BE2C (cell line): ENCODE measurements around the gene FES.

Experiments
- DNase-seq: peaks from one replicate; pipeline ENCODE4 v3.0.0-alpha.2; 2020
- H3K27me3 ChIP-seq: fragments of 250-450 bp; sonication (Bioruptor Pico); 2 replicates; pipeline ENCODE4 v1.5.1; 2020; ENCODE audit warnings: mild to moderate bottlenecking
- H3K36me3 ChIP-seq: fragments of 250-450 bp; sonication (Bioruptor Pico); 2 replicates; pipeline ENCODE4 v1.5.1; 2020; ENCODE audit warnings: mild to moderate bottlenecking
- H3K4me1 ChIP-seq: fragments of 250-450 bp; sonication (Bioruptor Pico); 2 replicates; pipeline ENCODE4 v1.5.1; 2020
- H3K4me3 ChIP-seq: 2 replicates; pipeline ENCODE4 v1.5.1; 2011; ENCODE audit warnings: low read depth, low read length
- H3K9me3 ChIP-seq: fragments of 250-450 bp; sonication (Bioruptor Pico); 2 replicates; pipeline ENCODE4 v1.5.1; 2020
- TF ChIP-seq, protein P1 (sequence below): IDR thresholded peaks from 2 replicates; pipeline ENCODE4 v1.5.1; 2012; ENCODE audit warnings: mild to moderate bottlenecking, low read depth, low read length

The FES gene

DNA sequence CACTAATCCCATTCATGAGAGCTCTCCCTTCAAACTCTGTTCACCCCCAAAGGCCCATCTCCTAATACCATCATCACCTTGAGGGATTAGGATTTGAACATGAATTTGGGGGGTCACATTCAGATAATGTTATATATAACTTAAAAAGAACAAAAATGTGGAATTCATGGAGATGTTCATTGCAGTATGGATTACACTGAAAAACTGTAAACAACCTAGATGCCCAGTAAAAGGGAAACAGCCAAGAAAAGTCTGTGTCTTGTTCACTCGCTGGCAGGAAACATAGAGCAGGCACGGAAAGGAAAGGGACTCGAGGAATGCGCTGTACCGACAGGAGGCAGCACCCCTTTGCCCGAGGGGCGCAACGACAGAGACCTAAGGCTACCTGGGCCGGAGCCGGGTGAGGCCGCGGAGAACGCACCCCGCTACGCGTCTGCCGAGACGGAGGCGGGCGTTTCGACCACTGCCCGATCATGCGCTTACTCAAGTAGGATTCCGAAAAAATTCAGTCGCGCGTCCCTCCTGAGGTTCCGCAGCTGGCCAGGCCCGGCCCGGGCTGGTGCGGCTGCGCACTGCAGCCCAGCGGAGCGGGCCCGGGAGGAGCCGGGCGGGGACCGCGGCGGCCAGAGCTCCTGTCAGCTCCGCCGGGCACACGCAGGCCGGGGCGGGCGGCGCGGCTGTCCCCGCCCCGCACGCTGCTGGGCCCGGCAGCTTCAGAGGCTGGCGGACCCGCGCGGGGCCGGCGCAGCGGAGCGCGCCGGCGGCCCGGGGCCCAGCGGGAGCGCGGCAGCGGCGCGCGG lies 17.9 kb downstream of the FES start:
- H3K9me3 ChIP-seq = no peaks in the 10 kb centered on the region
- H3K36me3 ChIP-seq = peaks cover 16% of the 10 kb centered on the region
- TF ChIP-seq, protein P1, sequence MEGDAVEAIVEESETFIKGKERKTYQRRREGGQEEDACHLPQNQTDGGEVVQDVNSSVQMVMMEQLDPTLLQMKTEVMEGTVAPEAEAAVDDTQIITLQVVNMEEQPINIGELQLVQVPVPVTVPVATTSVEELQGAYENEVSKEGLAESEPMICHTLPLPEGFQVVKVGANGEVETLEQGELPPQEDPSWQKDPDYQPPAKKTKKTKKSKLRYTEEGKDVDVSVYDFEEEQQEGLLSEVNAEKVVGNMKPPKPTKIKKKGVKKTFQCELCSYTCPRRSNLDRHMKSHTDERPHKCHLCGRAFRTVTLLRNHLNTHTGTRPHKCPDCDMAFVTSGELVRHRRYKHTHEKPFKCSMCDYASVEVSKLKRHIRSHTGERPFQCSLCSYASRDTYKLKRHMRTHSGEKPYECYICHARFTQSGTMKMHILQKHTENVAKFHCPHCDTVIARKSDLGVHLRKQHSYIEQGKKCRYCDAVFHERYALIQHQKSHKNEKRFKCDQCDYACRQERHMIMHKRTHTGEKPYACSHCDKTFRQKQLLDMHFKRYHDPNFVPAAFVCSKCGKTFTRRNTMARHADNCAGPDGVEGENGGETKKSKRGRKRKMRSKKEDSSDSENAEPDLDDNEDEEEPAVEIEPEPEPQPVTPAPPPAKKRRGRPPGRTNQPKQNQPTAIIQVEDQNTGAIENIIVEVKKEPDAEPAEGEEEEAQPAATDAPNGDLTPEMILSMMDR = peak; percentile 81
- peak; percentile 80 for DNase-seq
- H3K4me1 ChIP-seq = no peaks in the 10 kb centered on the region
- peak overlapping the region; percentile 83 for H3K4me3 ChIP-seq
- H3K27me3 ChIP-seq = no peaks in the 10 kb centered on the region

DNA sequence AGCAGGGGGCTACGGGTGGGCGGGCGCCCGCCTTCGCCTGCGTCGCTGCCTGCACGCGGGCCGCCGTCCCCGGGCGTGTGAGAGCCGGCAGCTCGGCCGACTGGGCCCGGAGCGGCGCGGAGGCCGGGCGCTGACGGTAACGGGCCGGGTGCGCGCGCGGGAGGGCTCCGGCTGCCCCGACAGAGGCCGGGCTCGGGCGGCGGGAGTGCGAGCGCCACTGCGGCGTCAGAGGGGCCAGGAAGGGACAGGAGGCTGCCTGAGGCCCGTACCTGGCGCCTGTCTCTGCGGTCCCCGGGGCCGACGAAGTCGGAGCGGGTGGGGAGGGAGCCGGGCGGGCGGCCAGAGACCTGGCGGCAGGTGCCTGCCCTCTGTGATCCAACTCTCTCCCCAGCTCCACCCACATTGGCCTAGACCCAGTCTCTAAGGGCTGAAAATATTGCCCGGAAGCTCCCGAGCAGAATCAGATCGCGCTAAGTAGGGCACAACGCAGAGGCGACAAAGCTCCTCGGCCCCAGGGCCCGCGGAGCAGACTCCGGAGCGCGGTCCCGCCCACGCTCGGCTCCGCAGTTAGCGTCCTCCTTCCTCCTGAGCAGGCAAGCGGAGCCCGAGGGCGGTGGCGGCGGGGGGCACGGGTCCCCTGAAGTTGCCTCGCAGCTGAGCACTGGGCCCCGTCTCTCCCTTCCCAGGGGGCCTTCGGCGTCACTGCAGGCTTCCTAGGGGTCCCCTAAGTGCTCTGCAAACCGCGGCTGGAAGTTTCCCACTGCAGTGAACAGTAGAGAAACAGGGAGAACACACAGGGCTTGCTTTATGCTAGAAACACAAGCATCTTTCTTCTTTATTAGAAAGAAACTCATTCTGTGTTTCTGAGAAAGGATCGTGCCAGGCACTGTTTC lies 18.8 kb downstream of the FES start, which contains the start of gene MAN2A2:
TSS of gene MAN2A2 (plus strand) at position 463 of the 893 bp plus-strand sequence. CDS start 906 bp downstream, outside the sequence.
- peak; percentile 60 for DNase-seq
- Histone ChIP-seq H3K9me3 (no peaks in the 10 kb centered on the region), H3K27me3 (no peaks in the 10 kb centered on the region), H3K4me1 (no peaks in the 10 kb centered on the region), H3K4me3 (peak within 1 kb of the TSS; percentile 83), H3K36me3 (peaks cover 21% of the 10 kb centered on the region)
- TF ChIP-seq, protein P1 = no peak

DNA sequence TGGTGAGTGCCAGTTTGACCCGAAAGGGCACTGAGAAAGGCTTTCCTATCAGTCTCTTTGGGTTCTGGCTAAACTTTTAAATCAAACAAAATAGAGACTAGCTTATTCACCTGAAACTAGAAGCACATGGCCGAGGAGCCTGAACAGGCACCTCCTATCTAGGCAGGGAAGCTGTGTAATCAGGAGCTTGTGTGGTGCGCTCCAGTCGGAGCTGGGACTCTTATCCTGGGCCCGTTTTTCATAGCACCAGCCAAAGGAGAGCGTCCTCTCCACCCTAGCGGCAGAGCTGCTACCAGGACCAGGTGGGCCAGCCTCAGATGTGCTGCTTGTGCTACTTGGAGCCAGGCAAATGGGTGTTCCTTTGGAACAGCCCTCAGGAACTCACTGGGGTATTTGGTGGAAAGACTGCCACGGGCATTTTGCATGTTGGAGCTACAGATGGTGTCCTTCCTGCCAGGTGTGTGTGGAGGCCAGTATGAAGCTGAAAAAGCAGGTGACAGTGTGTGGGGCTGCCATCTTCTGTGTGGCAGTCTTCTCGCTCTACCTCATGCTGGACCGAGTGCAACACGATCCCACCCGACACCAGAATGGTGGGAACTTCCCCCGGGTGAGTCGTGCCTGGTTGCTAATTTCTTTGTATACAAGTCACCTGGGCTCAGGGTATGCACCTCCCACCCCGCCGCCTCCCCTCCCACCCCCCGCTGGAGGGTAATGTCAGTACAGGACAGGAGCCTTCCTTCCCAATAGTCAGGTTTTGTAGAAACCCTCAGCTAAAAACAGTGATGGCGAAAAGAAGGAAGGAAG lies 19.6 kb downstream of the FES start:
- peak overlapping the region; percentile 83 for H3K4me3 ChIP-seq
- no peak for DNase-seq
- TF ChIP-seq, protein P1 = 0 out of 2 replicates have a peak, but pooled peaks have one; percentile 9
- peaks cover 21% of the 10 kb centered on the region for H3K36me3 ChIP-seq
- H3K9me3 ChIP-seq = no peaks in the 10 kb centered on the region
- no peaks in the 10 kb centered on the region for H3K4me1 ChIP-seq
- H3K27me3 ChIP-seq = no peaks in the 10 kb centered on the region

DNA sequence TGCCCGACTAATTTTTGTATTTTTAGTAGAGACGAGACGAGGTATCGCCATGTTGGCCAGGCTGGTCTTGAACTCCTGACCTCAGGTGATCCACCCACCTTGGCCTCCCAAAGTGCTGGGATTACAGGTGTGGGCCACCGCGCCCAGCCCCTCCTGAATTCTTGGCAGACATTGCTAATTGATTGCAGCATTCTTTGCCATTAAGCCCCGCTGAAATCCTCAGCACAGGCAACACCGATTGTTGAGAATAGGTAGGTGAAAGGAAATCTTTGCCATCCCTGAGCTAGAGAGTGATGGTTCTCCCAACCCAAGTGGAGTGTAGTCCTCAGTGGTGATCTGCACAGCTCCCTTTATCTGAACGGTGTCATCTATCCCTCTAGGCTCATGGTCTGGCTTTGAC lies 20.4 kb downstream of the FES start:
- Histone ChIP-seq H3K9me3 (no peaks in the 10 kb centered on the region), H3K27me3 (no peaks in the 10 kb centered on the region), H3K4me1 (no peaks in the 10 kb centered on the region), H3K4me3 (no peak overlapping the region), H3K36me3 (peaks cover 25% of the 10 kb centered on the region)
- DNase-seq = no peak
- TF ChIP-seq, protein P1 = no peak

DNA sequence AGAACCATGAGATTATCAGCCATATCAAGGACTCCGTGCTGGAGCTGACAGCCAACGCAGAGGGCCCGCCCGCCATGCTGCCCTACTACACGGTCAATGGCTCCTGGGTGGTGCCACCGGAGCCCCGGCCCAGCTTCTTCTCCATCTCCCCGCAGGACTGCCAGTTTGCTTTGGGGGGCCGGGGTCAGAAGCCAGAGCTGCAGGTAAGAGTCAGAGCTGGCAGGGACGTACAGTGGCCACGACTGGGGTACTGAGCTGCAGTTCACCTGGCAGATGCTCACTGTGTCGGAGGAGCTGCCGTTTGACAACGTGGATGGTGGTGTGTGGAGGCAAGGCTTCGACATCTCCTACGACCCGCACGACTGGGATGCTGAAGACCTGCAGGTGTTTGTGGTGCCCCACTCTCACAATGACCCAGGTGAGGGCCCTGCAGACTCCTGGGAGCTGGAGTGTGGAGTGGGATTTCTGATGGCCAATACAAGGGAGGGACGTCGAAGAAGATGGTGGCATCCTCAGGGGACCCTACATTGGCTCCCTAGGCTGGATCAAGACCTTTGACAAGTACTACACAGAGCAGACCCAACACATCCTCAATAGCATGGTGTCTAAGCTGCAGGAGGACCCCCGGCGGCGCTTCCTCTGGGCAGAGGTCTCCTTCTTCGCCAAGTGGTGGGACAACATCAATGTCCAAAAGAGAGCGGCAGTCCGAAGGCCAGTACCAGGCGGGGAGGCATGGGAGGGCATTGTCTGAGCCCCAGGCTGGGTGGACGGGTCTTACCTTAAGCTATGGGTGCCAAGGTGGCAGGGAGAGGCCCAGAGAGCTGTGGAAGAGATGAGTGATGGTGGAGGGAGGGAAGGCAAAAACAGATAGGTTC lies 21.2 kb downstream of the FES start:
- H3K4me3 ChIP-seq = no peak overlapping the region
- H3K4me1 ChIP-seq = no peaks in the 10 kb centered on the region
- H3K27me3 ChIP-seq = no peaks in the 10 kb centered on the region
- DNase-seq = no peak
- no peaks in the 10 kb centered on the region for H3K9me3 ChIP-seq
- H3K36me3 ChIP-seq = peaks cover 33% of the 10 kb centered on the region
- TF ChIP-seq, protein P1 = no peak
